Lower leg skin (tissue), 3 donors: Measurements from ENCODE around the gene PASK.

Source experiments
- POLR2A ChIP-seq, 2 donors: fragments of 450-650 bp; IDR thresholded peaks; one replicate each; pipeline ENCODE4 v1.6.1; 2016 to 2017; ENCODE audit warnings: antibody characterized with exemption in 2 of 2, mild to moderate bottlenecking in 1 of 2, moderate library complexity in 1 of 2
- TF ChIP-seq, protein P1 (sequence below), 3 donors: fragments of 450-650 bp; IDR thresholded peaks; one replicate each; pipeline ENCODE4 v1.5.1; 2016; ENCODE audit warnings: antibody characterized with exemption in 3 of 3, mild to moderate bottlenecking in 3 of 3, moderate library complexity in 2 of 3

DNA sequence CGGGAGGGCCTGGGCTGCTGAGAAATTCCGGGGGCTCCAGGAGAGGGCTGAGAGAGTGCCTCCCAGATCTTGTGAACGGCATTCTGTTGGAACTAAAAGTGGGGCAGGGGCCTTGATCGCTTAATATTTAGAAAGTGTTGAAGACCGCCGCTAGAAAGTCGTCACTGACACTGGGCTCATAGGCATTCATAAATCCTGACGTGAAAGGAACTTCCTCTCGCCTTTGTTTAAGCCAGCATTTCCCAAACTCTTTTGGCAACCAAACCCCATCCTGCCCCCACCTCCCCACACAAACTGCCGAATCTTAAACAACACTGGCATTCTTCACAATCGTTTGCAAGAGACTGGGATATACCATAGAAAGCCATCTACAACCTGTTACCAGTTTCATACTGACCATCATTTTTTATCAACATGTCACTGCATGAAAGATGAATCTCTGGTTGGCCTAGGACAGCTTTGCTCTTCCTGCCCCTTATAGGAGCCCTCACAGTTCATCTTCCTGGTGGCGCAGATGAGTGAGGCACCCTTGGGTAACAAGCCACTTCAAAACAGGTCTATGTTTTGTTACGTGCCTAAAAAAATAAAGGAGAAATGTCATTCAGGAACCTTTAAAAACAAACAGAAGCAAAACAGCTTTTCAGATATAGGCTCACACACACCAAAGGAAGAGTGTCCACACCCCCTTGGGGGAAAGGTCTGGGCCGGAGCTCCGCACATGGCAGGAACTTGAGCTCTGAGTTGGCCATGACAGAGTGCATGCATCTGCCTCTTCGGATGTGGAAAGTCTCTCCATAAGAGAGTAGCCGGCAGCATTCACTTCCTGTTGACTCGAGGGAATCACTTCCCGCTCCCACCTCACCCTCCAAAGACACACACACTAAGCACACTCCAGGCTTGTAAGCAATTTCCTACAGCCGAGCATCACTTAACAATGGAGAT lies 60.2 kb downstream of the PASK start:
- TF ChIP-seq, protein P1, sequence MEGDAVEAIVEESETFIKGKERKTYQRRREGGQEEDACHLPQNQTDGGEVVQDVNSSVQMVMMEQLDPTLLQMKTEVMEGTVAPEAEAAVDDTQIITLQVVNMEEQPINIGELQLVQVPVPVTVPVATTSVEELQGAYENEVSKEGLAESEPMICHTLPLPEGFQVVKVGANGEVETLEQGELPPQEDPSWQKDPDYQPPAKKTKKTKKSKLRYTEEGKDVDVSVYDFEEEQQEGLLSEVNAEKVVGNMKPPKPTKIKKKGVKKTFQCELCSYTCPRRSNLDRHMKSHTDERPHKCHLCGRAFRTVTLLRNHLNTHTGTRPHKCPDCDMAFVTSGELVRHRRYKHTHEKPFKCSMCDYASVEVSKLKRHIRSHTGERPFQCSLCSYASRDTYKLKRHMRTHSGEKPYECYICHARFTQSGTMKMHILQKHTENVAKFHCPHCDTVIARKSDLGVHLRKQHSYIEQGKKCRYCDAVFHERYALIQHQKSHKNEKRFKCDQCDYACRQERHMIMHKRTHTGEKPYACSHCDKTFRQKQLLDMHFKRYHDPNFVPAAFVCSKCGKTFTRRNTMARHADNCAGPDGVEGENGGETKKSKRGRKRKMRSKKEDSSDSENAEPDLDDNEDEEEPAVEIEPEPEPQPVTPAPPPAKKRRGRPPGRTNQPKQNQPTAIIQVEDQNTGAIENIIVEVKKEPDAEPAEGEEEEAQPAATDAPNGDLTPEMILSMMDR (IDR thresholded peaks at IDR 0.05) = no peak
- TF ChIP-seq POLR2A (IDR thresholded peaks at IDR 0.05) = no peak
